GM21515 (cell line): Measurements from ENCODE around the gene ZNF358.

ENCODE experiments used
- ATAC-seq: cut with Tn5 transposase; IDR thresholded peaks from one replicate; pipeline ENCODE4 v1.9.1; 2021; ENCODE audit not compliant: unreplicated experiment

The ZNF358 gene

DNA sequence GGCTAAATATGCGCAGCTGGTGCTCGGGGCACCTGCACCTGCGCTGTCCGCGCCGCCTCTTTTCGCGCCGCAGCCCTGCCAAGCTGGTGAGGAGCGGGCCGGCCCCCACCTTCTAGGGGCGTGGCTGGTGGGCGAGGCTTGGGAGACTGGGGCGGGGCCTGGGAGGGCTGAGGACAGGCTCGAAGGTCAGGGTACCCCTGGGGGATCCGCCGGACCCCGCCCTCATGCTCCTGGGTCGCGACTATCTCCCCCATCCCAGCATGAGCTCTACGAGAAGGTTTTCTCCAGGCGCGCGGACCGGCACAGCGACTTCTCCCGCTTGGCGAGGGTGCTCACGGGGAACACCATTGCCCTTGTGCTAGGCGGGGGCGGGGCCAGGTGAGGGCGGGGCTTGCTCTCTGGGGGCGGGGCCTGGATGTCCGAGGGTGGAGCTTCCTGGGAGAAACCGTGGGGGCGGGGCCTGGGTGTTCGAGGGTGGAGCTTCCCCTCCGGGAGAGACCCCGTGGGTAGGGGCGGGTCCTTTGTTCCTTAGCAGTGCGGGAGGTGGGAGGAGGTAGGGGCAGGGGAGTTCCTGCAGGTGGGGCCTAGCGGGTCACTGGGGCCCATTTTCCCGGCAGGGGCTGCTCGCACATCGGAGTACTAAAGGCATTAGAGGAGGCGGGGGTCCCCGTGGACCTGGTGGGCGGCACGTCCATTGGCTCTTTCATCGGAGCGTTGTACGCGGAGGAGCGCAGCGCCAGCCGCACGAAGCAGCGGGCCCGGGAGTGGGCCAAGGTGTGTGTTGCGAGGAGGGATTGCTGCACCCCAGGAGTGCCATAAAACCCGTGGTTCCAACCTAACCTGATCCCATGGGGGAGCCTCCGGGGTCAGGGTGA, 39.3 kb downstream of the ZNF358 start:
- no peak for ATAC-seq

- no peak for ATAC-seq
Measured at GRCh38 chr19:7556696-7557315, 40.9 kb downstream of the ZNF358 start.

GRCh38 chr19:7558667-7559066, 42.8 kb downstream of the ZNF358 start:
- no peak for ATAC-seq

DNA sequence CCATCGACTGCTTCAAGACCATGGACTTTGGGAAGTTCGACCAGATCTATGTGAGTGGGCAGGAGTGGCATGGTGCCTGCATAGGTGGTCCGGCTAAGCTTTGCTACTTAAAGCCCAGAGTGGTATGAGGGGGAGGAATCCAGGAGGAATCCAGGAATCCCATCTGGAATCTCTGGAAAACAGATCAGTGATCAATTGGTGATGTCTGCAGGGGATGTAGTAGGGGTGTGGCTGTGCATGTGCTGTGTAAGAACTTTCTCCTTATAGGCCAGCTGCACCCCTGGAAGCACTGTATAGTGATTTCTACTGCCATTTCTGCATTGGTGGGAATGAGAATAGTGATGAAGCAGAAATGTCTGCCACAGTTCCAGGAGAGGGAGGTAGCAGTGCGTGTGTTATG, 43.2 kb downstream of the ZNF358 start:
- ATAC-seq: no peak

DNA sequence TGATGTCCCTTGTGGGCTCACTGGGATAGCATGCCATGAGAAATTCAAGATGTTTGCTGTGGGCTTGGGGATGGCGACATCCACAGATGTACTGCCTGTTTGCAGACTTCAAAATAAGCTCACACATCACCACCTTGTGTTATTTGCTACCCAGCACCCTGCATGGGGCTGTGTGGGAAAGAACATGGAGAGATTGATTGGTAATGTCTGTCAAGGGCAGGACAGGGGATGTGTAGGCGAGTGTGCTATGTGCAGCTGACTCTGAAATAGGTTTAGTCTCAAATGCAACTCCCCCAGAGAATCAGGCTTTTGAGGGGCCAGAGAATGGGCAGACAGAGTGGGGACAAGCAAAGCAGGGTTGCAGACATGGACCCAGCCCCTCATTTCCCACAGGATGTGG, 44.4 kb downstream of the ZNF358 start:
- no peak for ATAC-seq

- no peak for ATAC-seq
Measured at GRCh38 chr19:7561325-7561724, 45.4 kb downstream of the ZNF358 start.

DNA sequence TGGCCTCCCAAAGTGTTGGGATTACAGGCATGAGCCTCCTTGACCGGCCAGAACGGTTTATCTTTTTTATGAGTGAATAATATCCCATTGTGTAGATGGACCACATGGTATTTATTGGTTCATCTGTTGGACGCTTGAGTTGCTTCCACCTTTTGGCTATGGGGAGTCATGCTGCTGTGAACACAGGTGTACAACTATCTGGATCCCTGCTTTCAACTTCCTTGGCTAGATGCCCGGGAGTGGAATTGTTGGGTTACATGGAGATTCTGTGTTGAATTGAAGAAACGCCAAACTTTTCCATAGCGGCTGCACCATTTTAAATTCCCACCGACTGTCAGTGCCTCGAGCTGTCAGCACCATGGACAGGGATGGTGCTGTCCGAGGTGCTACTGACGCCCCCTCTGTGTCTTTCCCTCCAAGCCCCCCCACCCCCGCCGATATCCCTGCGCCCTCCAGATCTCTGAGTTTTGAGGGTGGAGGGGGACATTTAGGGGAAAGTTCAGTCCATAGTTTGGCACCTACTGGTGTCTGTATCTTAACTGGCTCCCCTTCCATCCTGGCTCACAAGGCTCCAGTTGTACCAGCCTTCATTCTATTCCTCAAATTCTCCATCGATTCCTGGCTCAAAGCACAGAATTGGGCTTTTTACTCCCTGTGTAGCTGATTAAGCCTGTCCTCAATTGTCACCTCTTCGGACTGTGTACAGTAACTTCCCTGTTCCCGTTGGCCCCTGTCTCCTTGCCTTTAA, 46.9 kb downstream of the ZNF358 start:
- no peak for ATAC-seq

GRCh38 chr19:7564866-7565265, 49.0 kb downstream of the ZNF358 start:
- no peak for ATAC-seq

GRCh38 chr19:7565332-7565731, 49.4 kb downstream of the ZNF358 start:
- ATAC-seq: no peak
